Stimulated activated CD4-positive, alpha-beta T cell treated with anti-CD3 and anti-CD28 coated beads, Interleukin-1b, Interleukin-23, amount 100 ng/mL, for 24 hours (primary cell): Measurements from ENCODE around the gene FKBP15.
"Not testable (repeated sequence)": the region's sequence is repeated elsewhere in the genome, so short reads cannot be mapped to it uniquely, and the experiment has no call there.

Experiments
- DNase-seq, 4 experiments: peaks; one replicate each; pipeline ENCODE4 v3.0.0-alpha.2; 2020; ENCODE audit warnings: low read depth in 4 of 4, low spot score in 1 of 4

The FKBP15 gene

DNA sequence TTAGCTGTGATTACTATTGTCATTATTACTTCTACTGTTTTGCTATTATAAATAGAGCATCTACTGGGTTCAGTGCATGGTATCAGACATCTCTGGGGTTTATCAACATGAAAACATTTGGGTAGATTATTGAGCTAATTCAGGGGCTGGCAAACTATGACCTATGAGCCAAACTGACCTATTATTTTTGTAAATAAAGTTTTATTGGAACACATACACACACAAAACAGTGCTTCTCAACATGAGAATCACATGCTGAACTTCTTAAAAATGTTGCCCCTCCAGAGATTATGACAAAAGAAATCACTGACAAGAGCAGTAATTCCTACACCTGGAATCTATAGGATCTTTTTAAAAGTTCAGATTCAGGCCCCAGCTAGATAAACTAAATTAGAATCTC is 39.9 kb downstream of the FKBP15 start:
- DNase-seq = no peak

DNA sequence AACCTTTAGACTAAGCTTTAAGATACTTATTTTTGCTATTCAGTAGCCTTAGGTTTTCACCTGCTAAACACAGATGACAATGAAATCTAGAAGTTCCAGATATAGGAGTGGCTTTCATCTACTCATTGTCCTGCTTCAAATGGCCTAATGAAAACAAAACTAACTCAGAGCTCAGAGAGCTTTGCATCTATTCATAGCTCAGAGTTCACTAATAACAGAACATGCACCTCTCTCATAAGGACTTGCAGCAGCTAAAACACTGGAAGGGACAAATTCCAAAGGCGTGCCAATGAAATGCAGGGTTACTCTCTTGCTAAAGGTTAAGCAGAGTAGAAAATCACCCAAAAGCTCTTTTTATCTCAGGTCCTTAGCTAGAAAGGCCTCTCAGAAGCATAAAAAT is 41.2 kb downstream of the FKBP15 start:
- DNase-seq = no peak

DNA sequence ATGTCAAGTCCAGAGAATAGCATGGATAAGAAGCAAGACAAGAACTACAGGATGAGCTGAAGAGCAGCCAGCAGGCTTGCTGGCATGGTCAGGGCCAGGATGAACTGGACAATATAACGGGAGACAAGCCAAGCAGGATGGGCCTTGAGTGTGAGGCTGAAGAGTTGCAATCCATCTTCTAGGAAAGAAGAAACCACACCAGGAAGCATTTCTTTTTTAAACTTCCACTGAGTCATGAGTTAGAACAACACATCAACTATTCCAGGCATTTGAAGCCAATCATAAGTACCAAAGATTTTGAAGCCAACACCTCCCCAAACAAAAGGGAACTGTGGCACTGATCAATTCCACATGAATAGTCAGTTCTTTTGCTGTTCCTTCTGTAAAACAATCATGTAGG is 43.0 kb downstream of the FKBP15 start:
- DNase-seq = no peak

DNA sequence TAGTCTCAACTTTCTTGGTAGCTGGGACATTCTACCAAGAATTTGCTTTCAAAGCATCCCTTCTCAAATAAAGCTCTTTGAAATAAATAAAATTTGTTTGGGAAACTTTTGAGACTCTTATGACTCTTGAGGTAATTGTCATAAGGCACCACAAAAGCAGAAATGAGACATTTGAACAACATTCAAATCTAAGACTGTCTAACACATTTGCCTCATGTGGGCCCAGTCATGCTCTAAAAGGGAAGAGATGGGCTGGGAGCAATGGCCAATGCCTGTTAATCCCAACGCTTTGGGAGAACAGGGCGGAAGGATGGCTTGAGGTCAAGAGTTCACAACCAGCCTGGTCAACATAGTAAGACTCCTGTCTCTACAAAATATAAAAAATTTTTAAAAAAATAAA is 43.8 kb downstream of the FKBP15 start:
- DNase-seq = no peak

DNA sequence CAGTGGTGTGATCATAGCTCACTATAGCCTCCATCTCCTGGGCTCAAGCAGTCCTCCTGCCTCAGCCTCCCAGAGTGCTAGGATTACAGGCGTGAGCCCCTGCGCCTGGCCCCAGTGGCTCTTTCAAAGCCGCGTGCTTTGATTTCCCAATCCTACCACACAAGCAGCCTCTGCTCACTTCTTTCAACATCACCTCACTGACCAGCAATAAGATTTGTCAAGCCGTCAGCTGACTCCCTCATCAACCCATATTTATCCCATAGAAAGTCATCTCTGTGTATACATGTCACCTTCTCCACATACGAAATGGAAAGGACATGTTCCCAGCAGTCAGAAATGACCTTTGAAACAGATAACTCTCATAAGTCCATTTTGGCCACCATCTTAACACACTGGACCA is 44.3 kb downstream of the FKBP15 start:
- no peak for DNase-seq

DNA sequence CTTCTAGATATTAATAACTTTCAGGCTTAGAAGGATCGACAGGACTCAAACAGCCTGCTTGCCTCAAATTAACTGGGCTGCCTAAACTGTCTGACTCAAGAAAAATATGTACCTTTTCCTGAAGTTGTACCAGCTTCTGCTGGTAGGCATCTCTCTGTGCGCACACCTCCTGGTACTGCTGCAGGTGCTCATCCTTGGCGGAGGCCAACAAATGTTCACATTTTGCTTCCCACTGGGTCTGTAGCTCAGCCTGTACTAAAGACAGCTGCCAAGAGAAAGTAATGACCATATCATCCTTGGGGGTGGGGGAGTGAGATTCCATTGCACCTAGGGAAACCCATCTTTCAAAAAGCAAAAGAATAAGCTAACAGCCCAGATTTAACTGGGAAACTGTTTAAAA is 47.7 kb downstream of the FKBP15 start:
- no peak for DNase-seq

DNA sequence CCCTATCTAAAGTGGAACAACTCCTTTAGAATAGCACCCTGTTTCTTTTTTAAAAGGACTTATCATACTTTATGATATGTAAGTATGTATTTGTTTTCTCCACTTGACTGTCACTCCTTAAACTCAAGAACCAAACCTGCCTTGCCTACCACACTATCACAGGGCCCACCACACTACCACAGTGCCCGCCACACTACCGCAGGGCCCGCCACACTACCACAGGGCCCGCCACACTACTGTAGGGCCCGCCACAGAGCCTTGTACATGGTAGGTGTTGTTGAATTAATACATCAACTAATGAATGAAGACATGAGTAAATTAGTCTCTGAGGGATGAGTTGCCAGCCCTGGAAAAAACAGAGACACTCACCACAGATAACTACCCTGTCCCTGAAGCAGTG is 52.3 kb downstream of the FKBP15 start:
- DNase-seq = no peak

DNA sequence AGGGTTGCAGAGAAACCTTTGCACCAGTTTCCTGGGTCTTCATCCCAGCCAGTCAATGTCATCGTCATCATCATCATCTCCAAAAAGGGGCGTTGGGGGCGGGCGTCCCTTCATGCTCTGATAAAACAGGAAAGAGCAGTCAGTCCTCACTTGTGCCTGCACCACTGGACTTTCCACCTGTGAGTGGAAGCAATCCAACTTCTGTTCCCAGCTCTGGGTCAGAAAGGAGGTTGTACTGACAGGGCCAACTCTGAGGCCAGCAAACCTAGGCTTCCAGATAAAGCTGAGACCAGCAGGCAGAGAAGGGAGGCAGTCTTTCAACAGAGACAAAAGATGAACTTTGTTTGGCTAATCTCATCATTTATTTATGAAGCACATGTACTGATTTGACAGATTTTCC is 55.0 kb downstream of the FKBP15 start:
- DNase-seq = no peak

DNA sequence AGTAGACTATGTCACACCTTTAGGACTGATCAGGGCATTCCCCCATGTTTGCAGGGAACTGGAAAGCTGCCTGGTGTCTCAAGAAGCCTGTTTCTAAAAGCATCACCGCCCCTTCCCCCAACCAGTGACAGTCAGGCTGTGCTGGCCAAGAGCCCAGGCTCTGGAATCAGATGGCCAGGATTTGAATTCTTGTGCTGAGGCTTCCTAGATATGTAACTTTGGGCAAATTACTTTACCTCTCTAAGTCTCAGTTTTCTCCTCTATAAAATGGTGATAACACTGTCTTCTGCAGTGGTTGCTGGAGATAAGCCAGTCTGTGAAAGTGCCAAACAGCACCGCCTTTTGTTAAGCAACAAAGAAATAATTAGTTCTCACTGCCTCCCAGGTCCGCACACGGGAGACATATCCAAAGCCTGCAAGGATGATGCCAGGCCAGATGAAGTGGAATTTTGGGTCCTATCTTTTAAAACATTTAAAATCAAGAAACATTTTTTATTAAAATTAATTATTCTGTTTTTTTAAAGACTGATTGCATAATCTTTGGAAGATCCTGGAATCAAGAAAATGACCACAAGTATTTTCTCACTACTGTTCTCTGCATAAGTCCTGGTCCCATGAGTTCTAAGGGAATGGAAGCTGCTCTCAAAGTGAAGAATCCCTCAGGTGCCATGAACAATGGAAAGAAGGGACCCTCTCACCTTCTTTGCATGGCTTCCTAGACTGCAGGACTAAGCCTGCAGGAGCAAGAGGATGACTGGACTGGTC is 56.4 kb downstream of the FKBP15 start:
- DNase-seq = no peak

DNA sequence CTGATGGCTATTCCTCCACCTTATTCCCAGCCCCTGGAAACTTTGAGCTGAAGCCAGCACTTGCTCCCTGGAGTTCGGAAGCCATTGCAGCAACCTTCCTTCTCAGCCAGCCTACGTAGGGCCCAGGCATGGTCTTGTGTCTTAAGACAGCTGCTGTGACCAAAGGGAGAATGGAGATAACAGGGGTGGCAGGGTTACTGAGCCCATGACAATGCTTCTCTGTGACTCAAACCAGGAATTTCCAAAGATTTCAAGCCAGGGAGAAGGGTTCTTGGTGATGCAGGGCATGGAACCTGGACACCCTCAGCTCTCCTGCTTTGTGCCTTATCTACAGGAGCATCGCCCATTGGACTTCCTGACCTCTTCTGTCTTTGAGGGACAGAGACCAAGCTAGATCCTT is 58.1 kb downstream of the FKBP15 start:
- DNase-seq = no peak

DNA sequence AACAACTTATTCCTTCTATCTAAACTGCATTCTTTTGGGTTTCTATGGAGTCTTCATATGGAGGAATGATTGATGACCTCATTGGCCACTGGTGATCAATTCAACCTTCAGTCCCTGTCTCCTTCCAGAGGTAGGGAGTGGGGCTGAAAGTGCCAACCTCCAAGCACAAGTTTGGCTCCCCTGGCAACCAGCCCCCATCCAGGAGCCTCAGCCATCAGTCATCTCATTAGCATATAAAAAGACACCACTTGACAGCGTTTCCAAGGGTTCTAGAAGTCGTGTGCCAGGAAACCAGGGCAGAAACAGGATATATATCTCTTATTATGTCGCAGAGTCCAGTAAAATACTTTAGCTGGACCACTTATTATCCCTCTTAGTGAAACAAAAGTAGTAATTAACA is 60.5 kb downstream of the FKBP15 start:
- no peak for DNase-seq

DNA sequence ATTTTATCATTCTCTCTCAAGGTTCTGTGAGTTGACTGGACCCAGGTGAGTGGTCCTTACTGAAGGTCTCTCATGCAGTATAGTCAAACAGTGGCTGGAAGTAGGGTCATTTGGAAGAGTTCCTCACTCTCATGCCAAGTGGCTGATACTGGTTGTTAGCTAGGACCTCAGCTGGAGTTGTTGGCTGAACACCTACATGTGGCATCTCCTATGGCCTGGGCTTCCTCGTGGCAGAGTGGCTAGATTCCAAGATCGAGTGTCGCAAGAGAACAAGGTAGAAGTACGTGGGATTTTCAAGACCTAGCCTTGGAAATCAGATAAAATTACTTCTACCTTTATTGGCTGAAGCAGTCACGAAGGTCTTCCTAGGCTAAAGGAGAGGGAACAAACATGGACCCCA is 62.6 kb downstream of the FKBP15 start:
- DNase-seq = no peak

DNA sequence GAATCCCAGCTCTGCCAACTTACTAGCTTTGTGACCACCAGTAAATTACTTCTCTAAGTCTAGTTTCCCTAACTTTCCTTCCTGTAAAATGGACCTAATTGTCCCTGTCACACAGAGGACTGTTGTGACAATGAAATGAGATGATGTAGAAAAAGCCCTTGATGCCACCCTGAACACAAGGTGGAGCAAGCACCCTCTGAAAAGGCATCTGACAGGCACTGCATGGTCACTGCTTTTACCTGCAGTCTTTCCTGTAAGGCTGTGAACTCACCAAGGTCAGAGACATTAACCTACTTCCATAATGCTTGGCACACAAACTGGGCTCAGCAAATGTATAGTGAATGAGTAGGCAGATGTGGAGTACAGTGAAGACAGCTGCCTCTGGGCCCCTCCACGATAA is 64.2 kb downstream of the FKBP15 start:
- DNase-seq = no peak

DNA sequence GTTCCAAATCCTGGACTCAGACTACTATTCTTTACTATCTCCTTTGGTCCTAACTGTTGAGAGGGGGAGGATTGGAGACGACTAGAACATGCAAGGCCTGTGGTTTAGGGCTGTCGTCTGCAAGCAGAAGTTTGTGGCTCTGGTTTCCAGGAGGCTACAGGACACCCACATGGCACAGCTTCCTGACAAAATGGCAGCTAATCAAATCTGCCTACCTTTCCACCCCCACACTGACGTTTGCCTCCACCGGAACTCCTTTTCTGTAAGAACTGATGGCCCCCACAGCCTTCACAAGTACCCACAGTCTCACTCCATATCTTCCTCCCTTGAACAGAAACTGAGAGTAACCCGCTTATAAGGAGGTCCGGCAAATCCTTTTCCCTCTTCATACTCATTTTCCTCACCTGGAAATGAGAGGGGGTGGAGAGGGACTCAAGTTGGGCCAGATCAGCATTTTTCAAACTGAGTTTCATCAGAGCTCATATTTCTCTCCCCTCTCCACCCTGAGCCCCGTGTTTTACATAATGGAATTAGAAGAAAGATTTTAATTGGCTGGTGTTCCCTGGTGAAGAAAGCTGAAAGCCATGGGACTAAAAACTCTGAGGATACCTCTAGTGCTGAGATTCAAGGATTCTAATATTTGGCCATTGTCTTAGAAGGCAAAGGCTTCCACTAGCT is 65.0 kb downstream of the FKBP15 start:
- DNase-seq = peak in 1 of 4 experiments; percentile 11

DNA sequence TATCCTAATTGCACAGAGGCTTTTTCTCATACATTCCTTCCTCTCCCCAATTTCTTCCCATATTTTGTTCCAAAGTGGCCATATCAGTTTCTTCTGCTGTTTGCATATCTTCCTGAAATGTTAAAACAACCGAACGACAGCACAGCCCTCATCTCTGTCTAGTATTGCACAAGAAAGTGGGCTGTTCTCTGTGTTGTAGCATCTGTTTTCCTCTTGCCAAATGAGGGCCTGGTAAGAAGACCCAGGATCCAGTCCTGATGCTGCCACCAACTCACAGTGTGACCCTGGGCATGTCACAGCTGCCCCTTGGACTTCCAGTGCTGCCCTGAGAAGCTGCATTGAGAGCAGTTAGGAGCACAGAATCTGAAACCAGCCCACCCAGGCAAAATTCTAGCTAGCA is 66.1 kb downstream of the FKBP15 start:
- no peak for DNase-seq

DNA sequence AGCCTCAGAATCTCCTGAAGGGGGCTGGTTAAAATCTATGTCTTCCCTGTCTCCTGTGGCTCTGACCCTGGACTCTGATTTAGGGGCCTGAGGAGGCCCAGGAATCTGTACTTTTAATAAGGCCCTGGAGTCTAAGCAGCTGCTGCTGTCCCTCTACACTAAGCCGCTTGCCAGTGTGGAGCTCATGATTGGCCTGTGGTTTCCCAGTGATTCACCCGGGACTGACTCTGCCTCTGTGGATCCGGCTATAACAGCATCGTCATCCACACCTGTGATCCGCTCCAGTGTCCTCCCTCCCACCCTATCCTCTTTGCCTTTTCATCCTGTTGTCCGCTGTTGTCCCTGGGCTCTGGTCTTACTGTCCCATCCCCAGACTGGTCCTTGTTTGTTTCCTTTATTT is 66.6 kb downstream of the FKBP15 start:
- DNase-seq = no peak

DNA sequence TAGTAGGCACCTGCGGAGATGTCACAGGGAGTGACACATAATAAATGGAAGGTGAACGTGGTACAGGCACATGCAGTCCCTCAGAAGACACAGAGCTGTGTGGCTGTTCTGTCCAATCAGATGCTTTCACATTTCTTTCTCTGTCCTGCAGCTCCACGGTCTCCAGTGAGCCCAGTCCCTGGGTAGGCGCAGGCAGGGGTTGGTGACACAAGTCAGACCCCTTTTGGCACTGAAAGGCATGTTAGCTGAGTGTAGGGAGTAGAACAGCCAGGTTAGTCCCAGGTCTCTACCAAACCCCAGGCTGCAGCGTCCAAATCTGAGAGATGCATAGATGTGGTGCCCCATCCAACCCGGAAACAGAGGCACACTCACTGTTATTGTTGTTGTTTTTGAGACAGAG is 67.5 kb downstream of the FKBP15 start:
- DNase-seq = no peak

DNA sequence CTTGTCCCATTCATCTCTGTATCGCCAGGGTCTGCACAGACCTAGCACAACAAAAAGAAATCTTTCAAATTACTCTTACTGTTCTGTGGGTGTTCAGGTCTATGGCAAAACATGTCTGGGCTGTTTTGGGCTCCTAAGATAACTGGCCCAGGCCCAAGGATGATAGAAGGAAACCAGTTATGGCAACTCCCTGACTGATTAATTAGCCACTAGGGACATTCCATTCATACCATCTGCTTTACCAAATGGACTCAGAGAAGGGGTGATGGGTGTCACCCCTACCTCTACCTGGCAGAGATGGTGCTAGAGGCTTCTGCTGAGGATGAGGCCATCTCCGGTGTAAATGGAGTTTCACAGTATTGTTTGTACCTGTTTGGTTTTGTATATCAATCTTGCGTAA is 68.4 kb downstream of the FKBP15 start:
- no peak for DNase-seq

DNA sequence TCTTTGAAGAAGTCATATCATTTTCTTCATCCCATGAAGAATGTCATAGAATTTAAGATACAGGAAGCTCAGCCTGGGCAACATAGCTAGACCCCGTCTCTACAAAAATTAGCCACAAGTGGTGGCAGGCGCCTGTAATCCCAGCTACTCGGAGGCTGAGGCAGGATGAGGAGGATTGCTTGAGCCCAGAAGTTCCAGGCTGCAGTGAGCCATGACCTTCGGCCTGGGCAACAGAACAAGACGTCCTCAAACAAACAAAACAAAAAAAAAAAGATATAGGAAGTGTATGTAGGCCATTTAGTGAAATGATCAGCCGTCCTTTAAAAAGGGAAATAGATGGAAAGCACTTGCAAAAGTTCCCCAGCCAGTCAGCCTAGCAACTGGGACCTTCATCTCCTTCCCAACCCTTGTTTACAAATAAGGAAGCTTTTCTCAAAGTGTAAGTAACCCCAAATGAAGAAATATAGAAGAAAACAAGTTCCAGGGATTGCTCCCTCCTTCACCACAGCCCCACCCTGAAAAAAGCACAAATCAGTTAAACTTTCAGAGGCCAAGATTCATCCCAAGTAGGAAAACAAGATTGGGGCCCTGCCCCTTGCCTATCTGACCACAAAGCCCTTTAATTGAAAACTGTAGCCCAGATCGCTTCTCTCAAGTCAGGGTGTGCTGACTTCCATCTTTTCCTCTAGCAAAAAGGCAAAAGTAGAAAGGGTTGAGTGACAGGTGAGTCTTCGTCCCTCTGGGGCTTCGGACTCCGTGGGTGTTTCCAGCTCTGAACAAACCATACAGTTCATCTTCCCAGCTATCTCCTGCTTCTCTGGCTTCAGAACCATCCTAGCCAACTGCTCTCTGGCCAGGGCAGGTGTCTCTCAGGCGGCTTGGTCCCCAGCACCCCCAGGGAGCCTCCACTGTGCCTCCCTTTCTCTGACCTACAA is 69.1 kb downstream of the FKBP15 start:
- DNase-seq = no peak

DNA sequence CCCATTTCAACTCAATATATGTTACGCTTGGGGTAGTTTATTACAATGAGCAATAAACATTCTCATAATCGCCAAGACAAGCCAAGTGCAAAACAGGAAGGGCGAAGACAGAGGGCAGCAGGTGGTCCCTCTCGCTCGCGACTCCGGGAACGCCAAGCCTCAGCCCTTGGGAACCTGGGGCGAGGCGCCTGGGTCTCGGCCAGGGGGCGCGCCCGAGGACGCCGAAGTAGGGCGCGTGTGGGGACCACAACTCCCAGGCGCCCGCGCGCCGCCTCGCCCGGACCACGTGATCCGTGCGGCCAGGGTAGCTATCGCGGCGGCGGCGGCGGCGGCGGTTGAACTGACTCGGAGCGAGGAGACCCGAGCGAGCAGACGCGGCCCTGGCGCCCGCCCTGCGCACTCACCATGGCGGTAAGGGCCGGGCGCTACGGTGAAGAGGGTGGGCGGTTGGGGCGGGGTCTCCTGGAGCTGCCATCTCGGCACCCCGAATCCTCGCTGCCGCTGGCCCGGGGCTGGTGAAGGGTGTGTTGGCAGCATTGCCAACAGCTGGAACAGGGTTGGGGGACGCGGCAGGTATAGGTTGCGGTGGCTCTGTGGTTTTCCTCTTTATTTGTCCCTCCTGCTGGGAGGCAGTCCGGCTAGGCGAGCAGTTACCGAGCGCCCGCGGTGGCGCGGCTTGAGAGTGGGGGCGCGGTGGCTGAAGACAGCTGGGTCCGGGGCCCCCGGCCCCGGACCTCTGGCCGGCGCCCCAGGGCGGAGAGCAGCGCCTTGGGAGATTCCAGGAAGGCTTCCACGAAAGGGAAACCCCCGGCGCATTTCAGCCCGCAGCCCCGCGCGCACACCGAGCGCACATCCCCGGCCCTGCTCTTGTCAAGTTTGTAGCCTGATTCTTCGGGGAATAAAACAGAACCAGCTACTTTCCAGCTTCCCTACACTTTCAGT is 70.1 kb downstream of the FKBP15 start, which contains the start of gene SLC31A2:
Gene SLC31A2 (plus strand): TSS at position 338 of the 942 bp plus-strand sequence. CDS start 68 bp downstream, at position 406.
- peak; percentile 73 to 86 (median 79) for DNase-seq

DNA sequence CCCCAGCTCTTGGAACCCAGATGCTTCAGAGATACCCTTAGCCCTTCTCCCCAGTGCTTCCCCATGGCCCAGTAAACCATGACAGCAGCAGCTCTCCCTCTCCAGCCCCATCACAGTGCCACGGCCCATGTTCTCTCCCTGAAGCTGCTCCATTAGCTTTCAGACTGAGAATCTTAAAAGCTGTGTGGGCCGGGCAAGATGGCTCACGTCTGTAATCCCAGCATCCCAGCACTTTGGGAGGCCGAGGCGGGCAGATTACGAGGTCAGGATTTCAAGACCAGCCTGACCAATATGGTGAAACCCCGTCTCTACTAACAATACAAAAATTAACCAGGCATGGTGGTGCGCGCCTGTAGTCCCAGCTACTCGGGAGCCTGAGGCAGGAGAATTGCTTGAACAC is 71.5 kb downstream of the FKBP15 start:
- DNase-seq = not testable (repeated sequence)
